GM23338 (cell line): Measurements from ENCODE around the gene MYOCD.

Source experiments
- CTCF ChIP-seq, 2 experiments: fragments of 200-600 bp in 1 of 2; sonication (generic) in 1 of 2; conservative IDR thresholded peaks; 2 replicates each; pipeline versions ENCODE4 v1.5.1 to v1.6.1; 2016 to 2017; ENCODE audit warnings: antibody characterized with exemption in 2 of 2, low read depth in 2 of 2, mild to moderate bottlenecking in 2 of 2, moderate library complexity in 1 of 2
- EZH2 ChIP-seq: fragments of 200-600 bp; sonication (generic); IDR thresholded peaks from one replicate; pipeline ENCODE4 v1.8.0; 2017; ENCODE audit warnings: antibody characterized with exemption, mild to moderate bottlenecking, low read depth; ENCODE audit not compliant: unreplicated experiment
- POLR2AphosphoS5 ChIP-seq: IDR thresholded peaks from 2 replicates; pipeline ENCODE4 v1.6.1; 2016; ENCODE audit warnings: antibody characterized with exemption, low read depth
- TF ChIP-seq, protein P1 (sequence below): IDR thresholded peaks from one replicate; pipeline ENCODE4 v1.6.1; 2018; ENCODE audit warnings: antibody characterized with exemption; ENCODE audit not compliant: unreplicated experiment
- TF ChIP-seq, protein P2 (sequence below): IDR thresholded peaks from 2 replicates; pipeline ENCODE4 v1.6.1; 2016; ENCODE audit warnings: antibody characterized with exemption

GRCh38 chr17:12765548-12765947 is 99.9 kb downstream of the MYOCD start:
- TF ChIP-seq, protein P1, sequence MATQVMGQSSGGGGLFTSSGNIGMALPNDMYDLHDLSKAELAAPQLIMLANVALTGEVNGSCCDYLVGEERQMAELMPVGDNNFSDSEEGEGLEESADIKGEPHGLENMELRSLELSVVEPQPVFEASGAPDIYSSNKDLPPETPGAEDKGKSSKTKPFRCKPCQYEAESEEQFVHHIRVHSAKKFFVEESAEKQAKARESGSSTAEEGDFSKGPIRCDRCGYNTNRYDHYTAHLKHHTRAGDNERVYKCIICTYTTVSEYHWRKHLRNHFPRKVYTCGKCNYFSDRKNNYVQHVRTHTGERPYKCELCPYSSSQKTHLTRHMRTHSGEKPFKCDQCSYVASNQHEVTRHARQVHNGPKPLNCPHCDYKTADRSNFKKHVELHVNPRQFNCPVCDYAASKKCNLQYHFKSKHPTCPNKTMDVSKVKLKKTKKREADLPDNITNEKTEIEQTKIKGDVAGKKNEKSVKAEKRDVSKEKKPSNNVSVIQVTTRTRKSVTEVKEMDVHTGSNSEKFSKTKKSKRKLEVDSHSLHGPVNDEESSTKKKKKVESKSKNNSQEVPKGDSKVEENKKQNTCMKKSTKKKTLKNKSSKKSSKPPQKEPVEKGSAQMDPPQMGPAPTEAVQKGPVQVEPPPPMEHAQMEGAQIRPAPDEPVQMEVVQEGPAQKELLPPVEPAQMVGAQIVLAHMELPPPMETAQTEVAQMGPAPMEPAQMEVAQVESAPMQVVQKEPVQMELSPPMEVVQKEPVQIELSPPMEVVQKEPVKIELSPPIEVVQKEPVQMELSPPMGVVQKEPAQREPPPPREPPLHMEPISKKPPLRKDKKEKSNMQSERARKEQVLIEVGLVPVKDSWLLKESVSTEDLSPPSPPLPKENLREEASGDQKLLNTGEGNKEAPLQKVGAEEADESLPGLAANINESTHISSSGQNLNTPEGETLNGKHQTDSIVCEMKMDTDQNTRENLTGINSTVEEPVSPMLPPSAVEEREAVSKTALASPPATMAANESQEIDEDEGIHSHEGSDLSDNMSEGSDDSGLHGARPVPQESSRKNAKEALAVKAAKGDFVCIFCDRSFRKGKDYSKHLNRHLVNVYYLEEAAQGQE: no peak
- TF ChIP-seq CTCF (conservative IDR thresholded peaks at IDR 0.05; ENCODE audit: low read depth in 2 of 2): no peak
- no peak for TF ChIP-seq EZH2
- no peak for TF ChIP-seq POLR2AphosphoS5
- TF ChIP-seq, protein P2, sequence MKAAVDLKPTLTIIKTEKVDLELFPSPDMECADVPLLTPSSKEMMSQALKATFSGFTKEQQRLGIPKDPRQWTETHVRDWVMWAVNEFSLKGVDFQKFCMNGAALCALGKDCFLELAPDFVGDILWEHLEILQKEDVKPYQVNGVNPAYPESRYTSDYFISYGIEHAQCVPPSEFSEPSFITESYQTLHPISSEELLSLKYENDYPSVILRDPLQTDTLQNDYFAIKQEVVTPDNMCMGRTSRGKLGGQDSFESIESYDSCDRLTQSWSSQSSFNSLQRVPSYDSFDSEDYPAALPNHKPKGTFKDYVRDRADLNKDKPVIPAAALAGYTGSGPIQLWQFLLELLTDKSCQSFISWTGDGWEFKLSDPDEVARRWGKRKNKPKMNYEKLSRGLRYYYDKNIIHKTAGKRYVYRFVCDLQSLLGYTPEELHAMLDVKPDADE: no peak
